GM20000 (cell line): ENCODE data around the gene FAM81A.

ENCODE experiments used
- DNase-seq: peaks from one replicate; pipeline ENCODE4 v3.0.0; 2012; ENCODE audit warnings: low spot score
- TF ChIP-seq, protein P1 (sequence below): IDR thresholded peaks from 2 replicates; pipeline ENCODE4 v1.5.1; 2012; ENCODE audit warnings: mild to moderate bottlenecking, control low read depth; ENCODE audit errors: extremely low read depth, missing control alignments

Gene FAM81A

DNA sequence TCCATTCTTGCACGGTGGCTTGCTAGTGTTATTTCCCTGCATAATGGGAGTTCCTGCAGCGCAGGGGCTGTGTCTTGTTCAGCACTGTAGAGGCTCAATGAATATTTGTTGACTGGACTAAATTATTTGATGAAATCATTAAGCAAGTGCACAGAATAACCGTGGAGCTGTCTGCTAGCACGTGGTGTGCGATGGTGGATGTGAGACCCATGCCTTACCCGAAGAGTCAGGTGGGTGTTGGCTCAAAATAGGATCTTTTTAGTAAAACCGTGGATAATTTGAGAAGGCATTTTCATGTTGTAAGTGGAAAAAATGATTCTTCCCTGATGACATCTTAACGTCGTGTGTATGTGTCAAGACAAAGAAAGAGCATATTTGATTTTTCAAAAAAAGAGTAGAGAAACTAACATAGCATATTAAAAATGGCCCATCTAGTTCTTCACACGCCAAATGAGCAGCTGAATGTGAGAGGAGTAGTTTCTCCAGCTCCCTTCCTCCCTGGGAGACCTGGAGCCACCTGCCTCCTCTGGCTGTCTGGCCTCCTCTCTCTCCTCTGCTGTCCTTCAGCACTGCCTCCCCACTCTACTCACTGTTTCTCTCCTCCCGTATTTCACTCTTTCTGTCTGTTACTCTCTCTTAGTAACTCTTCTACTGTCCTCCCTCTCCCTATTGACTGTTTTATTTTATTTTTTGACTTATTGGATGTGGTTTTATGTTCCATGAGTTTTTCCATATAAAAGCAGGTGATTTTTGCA lies 6.3 kb downstream of the FAM81A start:
- DNase-seq, result no peak
- TF ChIP-seq, protein P1, sequence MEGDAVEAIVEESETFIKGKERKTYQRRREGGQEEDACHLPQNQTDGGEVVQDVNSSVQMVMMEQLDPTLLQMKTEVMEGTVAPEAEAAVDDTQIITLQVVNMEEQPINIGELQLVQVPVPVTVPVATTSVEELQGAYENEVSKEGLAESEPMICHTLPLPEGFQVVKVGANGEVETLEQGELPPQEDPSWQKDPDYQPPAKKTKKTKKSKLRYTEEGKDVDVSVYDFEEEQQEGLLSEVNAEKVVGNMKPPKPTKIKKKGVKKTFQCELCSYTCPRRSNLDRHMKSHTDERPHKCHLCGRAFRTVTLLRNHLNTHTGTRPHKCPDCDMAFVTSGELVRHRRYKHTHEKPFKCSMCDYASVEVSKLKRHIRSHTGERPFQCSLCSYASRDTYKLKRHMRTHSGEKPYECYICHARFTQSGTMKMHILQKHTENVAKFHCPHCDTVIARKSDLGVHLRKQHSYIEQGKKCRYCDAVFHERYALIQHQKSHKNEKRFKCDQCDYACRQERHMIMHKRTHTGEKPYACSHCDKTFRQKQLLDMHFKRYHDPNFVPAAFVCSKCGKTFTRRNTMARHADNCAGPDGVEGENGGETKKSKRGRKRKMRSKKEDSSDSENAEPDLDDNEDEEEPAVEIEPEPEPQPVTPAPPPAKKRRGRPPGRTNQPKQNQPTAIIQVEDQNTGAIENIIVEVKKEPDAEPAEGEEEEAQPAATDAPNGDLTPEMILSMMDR, result no peak

GRCh38 chr15:59444980-59445545 lies 7.1 kb downstream of the FAM81A start:
- TF ChIP-seq, protein P1, result no peak
- no peak for DNase-seq

GRCh38 chr15:59446232-59446957 lies 8.4 kb downstream of the FAM81A start:
- DNase-seq, result no peak
- TF ChIP-seq, protein P1, result no peak

DNA sequence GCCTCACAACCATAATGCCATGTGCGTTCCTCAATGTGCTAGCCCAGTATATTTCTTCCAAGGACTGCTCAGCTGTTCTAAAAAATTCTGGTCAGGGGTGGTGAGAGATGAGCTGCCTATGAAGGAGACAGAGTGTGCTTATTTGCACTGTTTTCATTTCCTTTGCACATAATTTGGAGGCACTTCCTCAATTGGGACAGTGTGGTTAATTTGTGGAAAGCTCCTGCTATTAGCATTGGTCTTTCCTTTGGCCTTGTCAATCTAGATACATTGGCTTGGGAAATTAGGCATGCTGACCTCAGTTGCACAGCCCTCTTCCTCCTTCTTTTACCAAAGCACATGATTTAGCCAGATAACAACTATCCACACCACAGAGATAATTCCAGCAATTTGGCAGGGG lies 9.4 kb downstream of the FAM81A start:
- DNase-seq, result no peak
- TF ChIP-seq, protein P1, result no peak

- no peak for DNase-seq
- TF ChIP-seq, protein P1, result no peak
These were observed 10.9 kb downstream of the FAM81A start for GRCh38 chr15:59448871-59449270.

DNA sequence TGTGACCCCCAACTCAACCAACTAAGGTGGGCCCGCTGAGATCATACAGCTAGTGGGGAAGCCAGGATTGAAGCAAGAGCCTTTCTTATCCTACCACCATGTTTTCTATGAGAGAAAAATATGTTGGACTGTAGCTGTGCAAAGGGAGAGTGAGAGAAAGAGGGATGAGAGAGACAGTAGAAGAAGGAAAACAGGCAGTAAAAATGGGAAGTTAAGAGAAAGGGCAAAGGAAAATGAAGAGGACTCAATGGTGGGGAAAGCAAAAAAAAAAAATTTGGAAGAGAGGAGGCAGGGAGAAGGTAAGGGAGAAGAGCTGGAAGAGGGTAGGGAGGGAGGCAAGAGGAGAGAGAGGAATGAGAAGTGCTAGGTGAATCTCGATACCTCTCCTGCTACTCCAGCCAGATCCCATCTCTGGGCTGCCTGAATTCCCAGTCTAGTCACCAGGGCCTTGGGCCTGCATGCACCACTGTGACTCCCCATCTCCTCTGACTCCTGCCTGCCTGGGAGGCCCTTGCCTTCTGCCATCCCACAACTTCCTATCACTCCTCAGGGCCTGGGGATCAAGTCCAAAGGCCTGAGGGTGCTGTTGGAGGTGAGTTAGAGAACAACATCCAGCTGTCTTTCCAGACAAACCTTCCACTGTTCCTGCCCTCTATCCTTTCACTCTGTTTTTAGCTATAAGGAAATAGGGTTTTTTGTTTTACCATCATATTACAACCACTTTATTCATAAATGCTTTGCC lies 15.7 kb downstream of the FAM81A start:
- TF ChIP-seq, protein P1, result no peak
- no peak for DNase-seq

DNA sequence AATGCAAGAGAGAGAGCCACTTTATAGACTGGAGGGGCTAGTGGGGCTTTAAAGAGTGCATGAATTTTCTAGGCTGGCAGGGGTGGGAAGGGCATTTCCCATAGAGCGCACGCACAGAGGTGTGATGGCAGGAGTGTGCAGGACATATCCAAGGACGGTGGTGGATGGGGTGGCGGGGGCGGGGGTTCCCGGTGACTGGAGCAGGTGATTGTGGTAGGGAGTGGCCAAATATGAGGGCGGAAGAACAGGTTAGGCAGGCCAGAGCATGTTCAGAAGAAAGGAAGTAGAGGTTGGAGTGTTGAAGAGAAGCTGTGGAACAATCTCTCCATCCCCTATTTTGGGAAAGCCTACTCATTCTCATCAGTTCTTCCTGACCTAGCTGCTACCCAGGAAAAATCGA lies 18.1 kb downstream of the FAM81A start:
- TF ChIP-seq, protein P1, result no peak
- DNase-seq, result no peak
